ENCODE results near the gene FOSL1.
A peak's percentile ranks its signal among the peaks of the same experiment; 100 is the strongest.

The FOSL1 gene

DNA sequence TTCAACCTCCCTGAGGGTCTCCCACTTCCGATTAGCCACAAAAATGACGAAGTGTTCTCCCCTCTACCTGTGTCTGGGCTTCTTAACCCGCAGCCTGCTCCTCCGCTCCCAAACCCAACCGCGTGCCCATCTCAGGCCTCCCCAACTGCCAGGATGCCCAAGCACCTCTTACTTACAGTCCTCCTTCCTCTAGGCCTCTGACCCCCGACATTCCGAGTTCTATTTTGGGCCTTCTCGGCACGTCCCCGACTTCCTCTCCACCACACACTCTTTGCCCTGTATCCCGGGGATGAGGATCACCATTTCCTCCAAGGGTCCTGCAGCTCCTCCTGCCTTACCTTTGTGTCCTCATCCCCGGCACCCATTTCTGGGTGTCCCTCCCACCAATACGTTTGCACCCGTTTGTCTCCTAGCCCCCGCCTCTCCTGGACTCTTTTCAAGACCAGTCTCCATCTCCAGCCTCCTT, 40.3 kb downstream of the FOSL1 start:
- Mint-ChIP-seq H3K9me3 (no peaks in the 10 kb centered on the region), H3K27ac (peak overlapping the region; percentile 96), H3K27me3 (no peaks in the 10 kb centered on the region), H3K4me3 (peak overlapping the region; percentile 95), H3K36me3 (ENCODE audit: low read depth) (peaks cover 48% of the 10 kb centered on the region), H3K4me1 (ENCODE audit: low read depth) (peaks cover 47% of the 10 kb centered on the region)

DNA sequence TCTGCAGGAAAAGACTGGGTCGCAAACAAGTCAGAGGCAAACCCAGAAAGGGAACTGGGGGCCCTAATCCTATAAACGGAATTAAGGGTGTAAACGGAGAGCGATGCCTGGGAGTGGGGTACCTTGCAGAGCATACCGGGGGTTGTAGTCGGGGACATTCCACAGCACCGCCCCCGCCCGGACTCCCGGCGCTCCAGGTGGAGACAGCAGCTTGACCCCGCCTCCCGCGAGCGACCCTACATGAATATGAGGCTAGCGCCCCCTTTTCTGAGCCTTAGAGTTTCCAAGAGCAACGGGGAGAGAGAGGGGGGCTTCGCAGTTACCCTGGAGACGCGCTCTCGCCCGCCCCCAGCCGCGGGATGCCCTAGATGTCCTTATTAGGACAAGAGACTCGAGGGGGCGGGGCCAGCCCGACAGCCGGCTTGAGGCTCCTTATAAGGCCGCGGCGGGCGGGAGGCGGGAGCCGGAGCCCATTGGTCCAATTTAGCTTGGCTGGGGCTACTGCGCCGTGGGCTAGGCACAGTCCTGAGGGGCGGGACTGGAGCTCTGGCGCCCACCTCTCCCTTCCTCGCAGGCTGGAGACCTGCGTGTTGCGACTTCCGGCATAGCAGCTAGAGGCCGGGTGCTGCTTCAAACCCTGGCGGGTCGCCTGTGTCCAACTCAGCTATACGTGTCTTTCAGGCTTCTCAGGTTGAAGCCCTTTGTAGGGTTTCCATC, 40.9 kb downstream of the FOSL1 start:
- peak overlapping the region; percentile 96 for H3K27ac Mint-ChIP-seq
- peaks cover 53% of the 10 kb centered on the region for H3K4me1 Mint-ChIP-seq (ENCODE audit: low read depth)
- no peaks in the 10 kb centered on the region for H3K9me3 Mint-ChIP-seq
- H3K4me3 Mint-ChIP-seq = peak overlapping the region; percentile 95
- H3K27me3 Mint-ChIP-seq = no peaks in the 10 kb centered on the region
- H3K36me3 Mint-ChIP-seq (ENCODE audit: low read depth) = peaks cover 52% of the 10 kb centered on the region

DNA sequence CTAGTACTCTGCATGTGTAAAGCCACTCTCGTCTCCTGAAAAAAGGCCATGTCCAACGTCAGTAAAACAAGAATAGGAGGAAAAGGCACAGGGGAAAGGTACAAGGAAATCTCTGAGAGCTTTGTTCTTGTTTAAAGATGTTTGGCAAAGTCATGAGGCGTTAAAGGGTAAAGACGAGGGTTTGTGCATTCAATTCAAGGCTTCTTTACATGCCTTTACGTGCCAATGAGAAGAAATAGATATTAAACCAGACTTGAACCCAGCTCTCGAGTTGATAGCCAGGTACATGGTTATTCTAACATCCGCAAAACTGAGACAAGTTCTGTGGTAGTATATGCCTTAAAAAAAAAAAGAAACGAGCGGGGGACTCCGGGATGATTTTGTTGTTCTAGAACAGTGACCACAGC, 41.5 kb downstream of the FOSL1 start:
- Mint-ChIP-seq H3K4me3 (peak overlapping the region; percentile 95), H3K9me3 (no peaks in the 10 kb centered on the region), H3K27ac (peak overlapping the region; percentile 96), H3K36me3 (ENCODE audit: low read depth) (peaks cover 54% of the 10 kb centered on the region), H3K27me3 (no peaks in the 10 kb centered on the region), H3K4me1 (ENCODE audit: low read depth) (peaks cover 58% of the 10 kb centered on the region)

GRCh38 chr11:65857853-65858680, 42.1 kb downstream of the FOSL1 start, which contains the start of gene CFL1:
CFL1 (minus strand) TSS chr11:65858180; CDS start chr11:65858099, 81 bp downstream.
- Mint-ChIP-seq H3K4me1 (ENCODE audit: low read depth) (peaks cover 60% of the 10 kb centered on the region), H3K27me3 (no peaks in the 10 kb centered on the region), H3K36me3 (ENCODE audit: low read depth) (peaks cover 56% of the 10 kb centered on the region), H3K9me3 (no peaks in the 10 kb centered on the region), H3K27ac (peak within 1 kb of the TSS; percentile 96), H3K4me3 (peak within 1 kb of the TSS; percentile 96)

- H3K4me1 Mint-ChIP-seq (ENCODE audit: low read depth) = peaks cover 56% of the 10 kb centered on the region
- H3K36me3 Mint-ChIP-seq (ENCODE audit: low read depth) = peaks cover 56% of the 10 kb centered on the region
- H3K27me3 Mint-ChIP-seq = no peaks in the 10 kb centered on the region
- H3K9me3 Mint-ChIP-seq = no peaks in the 10 kb centered on the region
- peak overlapping the region; percentile 96 for H3K4me3 Mint-ChIP-seq
- H3K27ac Mint-ChIP-seq = peak overlapping the region; percentile 88
These were observed 42.7 kb downstream of the FOSL1 start for GRCh38 chr11:65857500-65857852.

- Mint-ChIP-seq H3K27me3 (no peaks in the 10 kb centered on the region), H3K27ac (peak overlapping the region; percentile 88), H3K4me3 (peak overlapping the region; percentile 96), H3K36me3 (ENCODE audit: low read depth) (peaks cover 59% of the 10 kb centered on the region), H3K9me3 (no peaks in the 10 kb centered on the region), H3K4me1 (ENCODE audit: low read depth) (peaks cover 55% of the 10 kb centered on the region)
These were observed 43.3 kb downstream of the FOSL1 start for GRCh38 chr11:65856689-65857499.

GRCh38 chr11:65855927-65856363, 44.2 kb downstream of the FOSL1 start:
- Mint-ChIP-seq H3K4me1 (ENCODE audit: low read depth) (peaks cover 47% of the 10 kb centered on the region), H3K27me3 (no peaks in the 10 kb centered on the region), H3K27ac (peak overlapping the region; percentile 88), H3K9me3 (no peaks in the 10 kb centered on the region), H3K36me3 (ENCODE audit: low read depth) (peaks cover 57% of the 10 kb centered on the region), H3K4me3 (peak overlapping the region; percentile 96)

DNA sequence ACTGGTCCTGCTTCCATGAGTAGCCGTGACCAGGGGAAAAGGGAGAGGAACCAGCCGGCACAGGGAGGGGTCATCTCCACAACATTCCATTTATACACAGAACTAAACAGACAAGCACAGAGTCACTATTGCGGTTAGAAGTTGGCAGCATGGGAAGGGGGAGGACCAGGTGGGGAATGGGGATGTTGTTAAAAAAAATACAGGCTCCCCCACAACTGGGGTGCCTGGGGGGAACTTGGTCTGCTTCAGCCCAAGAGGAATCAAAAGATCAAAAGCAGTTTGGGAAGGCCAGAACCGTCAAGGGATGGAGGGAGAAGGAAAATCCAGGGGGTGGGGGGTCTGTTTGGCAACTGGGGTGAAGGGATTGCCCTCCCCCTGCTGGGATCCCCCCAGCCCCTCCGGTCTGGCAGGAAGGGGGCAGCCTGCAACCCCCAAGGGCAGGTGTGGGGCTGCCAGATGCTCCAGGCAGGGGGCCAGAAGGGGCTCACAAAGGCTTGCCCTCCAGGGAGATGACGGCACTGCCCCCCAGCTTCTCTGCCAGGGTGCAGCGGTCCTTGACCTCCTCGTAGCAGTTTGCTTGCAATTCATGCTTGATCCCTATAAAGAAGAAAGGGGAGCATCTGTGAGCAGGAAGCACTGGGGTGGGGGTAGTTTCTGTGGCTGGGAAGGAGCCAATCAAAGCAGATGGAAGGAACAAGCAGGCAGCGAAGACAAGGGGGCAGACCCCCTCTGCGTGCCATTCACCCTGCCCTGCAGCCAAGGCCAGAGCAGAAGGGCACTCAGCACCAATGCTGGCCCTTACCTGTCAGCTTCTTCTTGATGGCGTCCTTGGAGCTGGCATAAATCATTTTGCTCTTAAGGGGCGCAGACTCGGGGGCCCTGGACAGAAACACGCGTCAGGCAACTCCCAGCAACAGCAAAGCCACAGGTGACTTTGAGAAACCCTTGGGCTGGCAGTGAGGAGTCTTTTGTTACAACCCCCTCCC, 45.0 kb downstream of the FOSL1 start:
- H3K9me3 Mint-ChIP-seq = no peaks in the 10 kb centered on the region
- peaks cover 45% of the 10 kb centered on the region for H3K4me1 Mint-ChIP-seq (ENCODE audit: low read depth)
- H3K27me3 Mint-ChIP-seq = no peaks in the 10 kb centered on the region
- H3K4me3 Mint-ChIP-seq = peak overlapping the region; percentile 96
- peaks cover 56% of the 10 kb centered on the region for H3K36me3 Mint-ChIP-seq (ENCODE audit: low read depth)
- H3K27ac Mint-ChIP-seq = peak overlapping the region; percentile 88

DNA sequence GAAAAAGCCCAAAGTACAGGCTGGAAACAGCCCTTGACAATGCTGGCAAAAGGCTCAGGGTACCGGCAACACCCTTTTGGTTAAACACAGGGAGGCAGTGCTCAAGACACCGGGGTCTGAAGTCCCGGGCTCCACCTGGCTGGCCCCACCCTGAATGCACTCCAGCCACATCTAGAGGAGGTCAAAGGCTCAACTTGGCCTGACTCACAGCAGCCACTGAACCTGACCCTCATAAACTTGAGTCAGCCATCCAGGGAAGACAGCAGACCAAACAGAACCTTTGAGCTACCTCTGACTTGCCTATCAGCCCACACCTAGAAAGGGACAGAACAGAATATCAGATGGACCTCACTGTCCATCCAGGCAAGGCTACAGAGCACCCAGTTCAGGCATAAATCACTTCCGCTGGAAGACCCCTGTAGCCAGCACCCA, 46.0 kb downstream of the FOSL1 start:
- peaks cover 56% of the 10 kb centered on the region for H3K36me3 Mint-ChIP-seq (ENCODE audit: low read depth)
- H3K27me3 Mint-ChIP-seq = no peaks in the 10 kb centered on the region
- peaks cover 41% of the 10 kb centered on the region for H3K4me1 Mint-ChIP-seq (ENCODE audit: low read depth)
- H3K4me3 Mint-ChIP-seq = peak overlapping the region; percentile 48
- H3K27ac Mint-ChIP-seq = peak overlapping the region; percentile 75
- no peaks in the 10 kb centered on the region for H3K9me3 Mint-ChIP-seq

DNA sequence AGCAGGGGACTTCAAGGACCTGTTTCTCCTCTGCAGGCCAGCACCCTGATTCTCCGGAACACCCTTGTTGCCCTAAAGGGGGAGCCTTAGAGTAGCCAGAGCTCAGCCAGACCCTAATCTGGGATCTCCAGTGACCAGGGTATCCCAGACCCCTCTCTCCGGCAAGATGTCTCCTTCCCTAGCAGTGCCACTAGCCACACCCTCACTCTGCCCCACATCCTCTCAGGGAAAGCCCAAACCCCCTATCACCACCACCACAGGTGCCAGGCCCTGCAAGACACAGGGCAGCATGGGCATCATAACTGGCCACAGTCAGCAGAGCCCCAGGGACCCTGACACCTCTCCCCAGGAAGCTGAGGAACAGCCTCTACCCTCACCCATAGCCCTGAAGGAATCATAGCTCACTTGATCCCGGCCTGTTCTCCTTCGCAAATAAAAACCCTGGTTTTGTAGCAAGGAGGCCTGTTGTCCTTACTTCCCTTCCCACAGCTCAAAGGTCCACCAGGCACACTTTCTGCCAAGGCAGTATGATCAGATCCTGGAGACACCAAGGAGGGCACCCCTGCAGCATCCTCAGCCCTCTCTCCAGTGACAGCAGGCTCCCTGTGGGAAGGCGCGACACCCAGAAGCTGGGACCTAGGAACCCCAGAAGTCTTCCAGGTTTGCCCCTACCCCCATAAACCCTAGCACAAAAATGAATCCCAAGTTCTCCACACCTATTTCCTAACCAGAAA, 46.8 kb downstream of the FOSL1 start:
- peak overlapping the region; percentile 75 for H3K27ac Mint-ChIP-seq
- H3K27me3 Mint-ChIP-seq = no peaks in the 10 kb centered on the region
- H3K4me1 Mint-ChIP-seq (ENCODE audit: low read depth) = peaks cover 36% of the 10 kb centered on the region
- H3K4me3 Mint-ChIP-seq = peak overlapping the region; percentile 10
- H3K9me3 Mint-ChIP-seq = no peaks in the 10 kb centered on the region
- H3K36me3 Mint-ChIP-seq (ENCODE audit: low read depth) = peaks cover 56% of the 10 kb centered on the region

GRCh38 chr11:65852508-65853245, 47.5 kb downstream of the FOSL1 start:
- no peaks in the 10 kb centered on the region for H3K27me3 Mint-ChIP-seq
- H3K27ac Mint-ChIP-seq = no peak overlapping the region
- peaks cover 56% of the 10 kb centered on the region for H3K36me3 Mint-ChIP-seq (ENCODE audit: low read depth)
- H3K4me3 Mint-ChIP-seq = no peak overlapping the region
- no peaks in the 10 kb centered on the region for H3K9me3 Mint-ChIP-seq
- H3K4me1 Mint-ChIP-seq (ENCODE audit: low read depth) = peaks cover 34% of the 10 kb centered on the region

- Mint-ChIP-seq H3K9me3 (no peaks in the 10 kb centered on the region), H3K36me3 (ENCODE audit: low read depth) (peaks cover 56% of the 10 kb centered on the region), H3K4me1 (ENCODE audit: low read depth) (peaks cover 34% of the 10 kb centered on the region), H3K27ac (no peak overlapping the region), H3K27me3 (no peaks in the 10 kb centered on the region), H3K4me3 (no peak overlapping the region)
These were observed 48.2 kb downstream of the FOSL1 start for GRCh38 chr11:65851811-65852507.
